Epithelial cell of prostate (primary cell): ENCODE measurements around the gene C1QTNF9.
"Not testable (repeated sequence)": the region's sequence is repeated elsewhere in the genome, so short reads cannot be mapped to it uniquely, and the experiment has no call there.

ENCODE experiments used
- DNase-seq: peaks from one replicate; pipeline ENCODE4 v3.0.0-alpha.2; 2011; ENCODE audit warnings: low read depth, low spot score
- H3K27ac ChIP-seq: fragments of 450-650 bp; 2 replicates; pipeline ENCODE4 v1.5.1; 2017; ENCODE audit warnings: mild to moderate bottlenecking

C1QTNF9 gene

DNA sequence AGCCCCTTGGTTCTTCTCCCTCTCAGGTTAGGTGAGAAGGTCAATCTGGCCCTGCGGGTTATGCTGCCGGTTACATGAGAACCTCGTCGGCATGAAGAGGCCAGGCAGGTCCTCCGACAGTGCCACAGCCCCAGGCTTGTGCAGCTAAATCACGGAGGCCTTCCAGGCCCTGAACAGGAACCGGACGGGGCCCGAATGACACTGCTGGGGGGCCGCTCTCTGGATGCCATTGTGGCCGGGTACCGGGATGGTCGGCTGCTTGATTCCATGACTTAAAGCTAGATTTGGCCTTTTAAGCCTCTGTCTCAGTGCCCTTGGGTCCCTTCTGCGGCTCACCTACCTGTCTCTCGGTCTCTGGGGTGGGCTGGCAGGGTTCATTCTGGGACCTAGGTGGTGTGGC, 48.4 kb downstream of the C1QTNF9 start:
- no peak for DNase-seq

DNA sequence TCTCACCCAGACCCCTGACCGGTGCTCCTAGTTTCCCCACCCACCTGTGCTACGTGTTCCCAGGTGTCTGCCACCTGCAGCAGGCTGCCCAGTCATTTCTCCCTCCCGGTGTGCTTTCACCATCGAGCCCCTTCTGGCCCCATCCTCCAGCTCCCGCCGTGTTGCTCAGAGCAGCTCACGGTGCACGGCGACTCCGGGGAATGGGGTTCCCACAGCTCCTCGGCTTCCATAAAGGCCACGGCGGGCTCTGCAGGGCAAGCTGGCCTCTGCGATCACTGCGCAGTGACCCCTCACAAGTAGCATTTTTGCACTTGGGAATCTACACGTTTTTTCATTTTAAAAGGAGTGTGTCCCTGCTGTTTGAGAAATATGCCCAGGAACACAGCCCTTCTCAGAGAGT, 49.5 kb downstream of the C1QTNF9 start:
- not testable (repeated sequence) for H3K27ac ChIP-seq, DNase-seq

More for the DNA sequence above, 48.4 kb downstream of the C1QTNF9 start:
- H3K27ac ChIP-seq: no peak overlapping the region

DNA sequence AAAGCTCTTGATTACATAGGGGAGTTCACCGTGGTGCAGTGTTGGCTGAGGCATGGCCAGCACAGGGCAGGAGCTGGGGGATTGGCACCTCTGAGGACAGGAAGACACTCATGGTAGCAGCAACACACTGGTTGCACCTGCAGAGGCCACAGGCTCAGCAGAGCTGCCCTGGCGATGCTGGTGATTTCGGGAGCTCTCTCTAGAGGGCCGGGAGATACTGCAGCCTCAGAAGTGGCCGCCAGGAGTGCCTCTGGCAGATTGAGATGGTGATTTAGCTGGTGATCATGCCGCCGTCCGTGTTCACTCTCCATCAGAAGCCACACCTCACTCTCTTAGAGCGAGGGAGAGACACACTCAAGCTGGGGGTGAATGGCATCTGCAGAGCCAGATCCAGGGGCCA, 49.9 kb downstream of the C1QTNF9 start:
- not testable (repeated sequence) for H3K27ac ChIP-seq, DNase-seq

DNA sequence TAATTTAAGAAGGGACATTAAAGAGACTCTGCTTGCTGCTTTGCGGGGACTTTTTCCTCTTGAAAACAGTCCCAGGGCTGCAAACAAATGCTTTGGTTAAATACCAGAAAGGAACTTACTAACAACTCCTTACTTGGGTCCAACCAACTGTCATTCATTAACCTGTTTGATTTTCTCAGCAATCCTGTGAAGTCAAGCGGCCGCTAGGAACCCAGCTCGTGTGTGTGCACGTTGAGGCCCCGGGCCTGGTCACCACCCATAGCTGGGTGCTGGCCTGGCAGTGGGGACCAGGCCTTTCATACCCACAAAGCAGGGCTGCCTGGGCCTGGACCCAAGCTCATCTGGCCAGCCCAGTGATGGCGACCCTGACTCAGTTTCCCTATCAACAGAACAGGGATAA, 50.7 kb downstream of the C1QTNF9 start:
- no peak for DNase-seq
- H3K27ac ChIP-seq: no peak overlapping the region

DNA sequence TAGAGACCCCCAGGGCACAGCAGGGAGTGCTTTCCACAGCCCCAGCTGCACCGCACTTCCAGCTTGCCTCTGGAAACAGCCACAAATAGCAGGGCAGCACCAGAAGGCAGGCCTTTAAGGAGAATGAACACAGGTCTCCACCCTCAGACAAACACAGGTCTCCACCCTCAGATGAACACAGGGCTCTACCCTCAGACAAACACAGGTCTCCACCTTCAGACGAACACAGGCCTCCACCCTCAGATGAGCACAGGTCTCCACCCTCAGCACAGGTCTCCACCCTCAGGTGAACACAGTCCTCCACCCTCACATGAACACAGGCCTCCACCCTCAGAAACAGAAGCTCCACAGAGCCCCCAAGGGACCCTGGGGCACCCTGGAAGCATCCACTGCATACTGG, 51.7 kb downstream of the C1QTNF9 start:
- DNase-seq: no peak

DNA sequence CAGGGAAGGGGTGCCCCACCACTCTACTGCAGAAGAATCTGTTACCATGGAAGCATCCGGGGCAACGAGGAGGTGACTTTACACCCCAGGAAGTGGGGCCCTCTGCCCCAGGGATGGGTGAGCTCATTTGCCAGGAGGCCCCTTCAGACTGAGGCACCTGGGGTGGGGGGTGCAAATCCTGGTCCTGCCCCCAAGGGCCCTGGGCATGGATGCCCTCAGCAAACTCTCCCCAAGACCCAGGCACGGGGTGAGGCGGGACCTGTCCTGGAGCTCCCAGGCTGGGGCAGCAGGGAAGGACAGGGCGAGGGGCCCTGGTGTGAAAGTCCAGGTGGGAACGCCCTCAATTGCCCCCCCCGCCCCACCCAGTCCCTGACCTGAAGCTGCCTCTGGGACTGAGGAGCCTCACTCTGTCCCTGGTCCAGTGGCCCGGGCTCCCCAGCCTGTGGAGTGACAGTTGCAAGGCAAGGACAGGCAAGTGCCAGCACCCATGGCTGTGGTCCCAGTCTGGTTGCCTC, 52.5 kb downstream of the C1QTNF9 start:
- no peak for DNase-seq
- H3K27ac ChIP-seq: no peak overlapping the region

More for the DNA sequence above, 51.7 kb downstream of the C1QTNF9 start:
- H3K27ac ChIP-seq: no peak overlapping the region

DNA sequence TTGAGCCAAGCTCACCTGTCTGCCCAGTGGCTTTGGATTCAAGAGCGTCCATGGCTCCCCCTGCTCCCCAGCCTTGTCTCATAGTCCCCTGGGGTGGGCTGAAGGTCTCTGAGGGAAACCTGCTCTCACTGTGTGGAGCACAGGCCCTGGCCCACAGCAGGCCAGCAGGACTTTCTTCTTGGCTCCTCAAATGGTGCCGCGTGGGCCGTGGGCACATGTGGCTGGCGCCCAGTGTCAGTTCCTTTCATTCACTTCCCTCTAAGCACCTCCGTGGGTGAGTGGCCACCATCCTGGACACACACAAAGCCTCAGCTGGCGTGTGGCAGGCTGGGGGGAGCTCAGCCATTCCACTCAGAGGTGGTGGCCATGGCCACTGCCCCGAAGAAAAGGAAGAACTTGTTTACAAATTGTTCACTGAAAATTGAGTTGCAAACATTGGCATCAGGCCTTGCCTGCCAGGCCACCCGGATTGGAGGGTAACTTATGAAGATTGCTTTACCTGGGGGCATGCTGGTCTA, 53.1 kb downstream of the C1QTNF9 start:
- no peak for DNase-seq
- no peak overlapping the region for H3K27ac ChIP-seq

DNA sequence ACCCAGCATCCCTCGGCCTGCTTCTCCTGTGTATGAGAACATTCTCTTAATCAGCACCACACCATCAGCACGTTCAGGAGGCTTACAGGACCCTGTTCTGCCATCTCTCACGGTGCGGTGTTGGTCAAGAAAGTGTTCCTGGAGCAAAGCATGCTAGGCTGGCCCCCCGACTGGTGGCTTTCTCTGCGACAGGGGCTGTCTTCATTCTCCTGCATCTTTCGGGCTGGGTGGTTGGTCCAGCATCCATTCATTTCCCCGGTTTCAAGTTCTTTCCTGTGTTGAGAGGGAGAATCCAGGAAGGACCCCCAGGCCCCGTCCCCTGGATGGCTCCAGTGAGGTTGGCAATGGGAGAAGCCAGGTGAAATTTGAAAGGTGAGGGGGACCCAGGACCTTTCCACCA, 55.8 kb downstream of the C1QTNF9 start:
- H3K27ac ChIP-seq: no peak overlapping the region
- no peak for DNase-seq

DNA sequence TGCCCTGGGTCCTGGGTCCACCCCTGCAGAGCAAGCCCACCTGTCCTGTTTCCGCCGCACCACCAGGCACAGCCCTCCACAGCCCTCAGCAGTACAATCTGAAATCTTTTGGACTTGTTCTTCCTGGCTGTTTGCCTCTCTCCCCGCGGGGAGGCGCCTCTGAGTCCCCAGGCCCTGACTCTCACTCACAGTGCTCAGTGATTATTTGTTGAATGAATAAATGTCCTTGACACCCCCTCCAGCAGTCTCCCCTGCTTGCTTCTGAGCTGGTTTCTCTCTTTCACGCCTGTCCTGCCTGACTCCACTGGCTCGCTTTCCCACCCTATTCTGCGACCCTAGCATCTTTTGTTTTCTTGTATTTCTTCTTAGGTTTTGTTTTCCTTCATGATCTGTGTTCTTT, 56.9 kb downstream of the C1QTNF9 start:
- not testable (repeated sequence) for DNase-seq, H3K27ac ChIP-seq

DNA sequence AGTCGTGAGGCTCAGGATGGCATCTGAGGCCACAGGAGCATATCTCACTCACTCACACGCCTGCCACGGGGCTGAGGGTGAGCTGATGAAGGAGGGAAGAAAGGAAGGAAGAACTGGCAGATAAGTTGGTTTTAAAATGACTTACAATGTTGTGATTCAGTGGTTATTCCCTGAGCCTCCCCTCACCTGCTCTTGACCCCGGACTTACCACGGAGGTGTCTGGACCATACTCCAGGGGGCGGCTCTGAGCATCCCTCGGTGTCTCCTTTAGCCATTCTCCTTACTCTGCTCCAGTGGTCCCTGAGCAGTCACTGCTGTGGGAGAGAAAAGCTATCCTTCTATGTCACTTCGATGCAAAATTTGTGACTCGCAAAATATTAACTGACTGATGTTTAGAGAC, 61.9 kb downstream of the C1QTNF9 start:
- not testable (repeated sequence) for H3K27ac ChIP-seq, DNase-seq
